Thoracic aorta (tissue), 2 donors: ENCODE measurements around the gene ADAMTS4. TPM values are rescaled to one million over a fixed set of nuclear protein-coding genes. Genes with fewer than 3 reads are reported as not detected.

Experiments used
- ATAC-seq: fragments of 150-250 bp; one replicate; pipeline ENCODE4 v1.8.0; 2017; ENCODE audit warnings: low read depth; ENCODE audit not compliant: insufficient number of reproducible peaks, low FRiP score
- DNase-seq: peaks from one replicate; pipeline ENCODE4 v3.0.0-alpha.2; 2020; ENCODE audit warnings: low spot score
- H3K27ac ChIP-seq, 2 donors: fragments of 200-600 bp; sonication (generic); 1 replicate in 1 of 2; 2 replicates in 1 of 2; pipeline ENCODE4 v1.5.1; 2016; ENCODE audit warnings: mild to moderate bottlenecking in 2 of 2, moderate library complexity in 2 of 2
- H3K27me3 ChIP-seq: fragments of 200-600 bp; sonication (generic); replicated peaks from 2 replicates; pipeline ENCODE4 v1.6.0; 2016; ENCODE audit warnings: mild to moderate bottlenecking; ENCODE audit not compliant: insufficient read depth
- H3K36me3 ChIP-seq: fragments of 200-600 bp; sonication (generic); one replicate; pipeline ENCODE4 v1.5.1; 2016
- H3K4me1 ChIP-seq, 2 donors: fragments of 200-600 bp; sonication (generic); 1 replicate in 1 of 2; 2 replicates in 1 of 2; pipeline versions ENCODE4 v1.5.1 to v1.6.0; 2016; ENCODE audit warnings: low read depth in 2 of 2, mild to moderate bottlenecking in 1 of 2; ENCODE audit not compliant: control insufficient read depth in 1 of 2
- H3K4me3 ChIP-seq: fragments of 200-600 bp; sonication (generic); 2 replicates; pipeline ENCODE4 v1.5.1; 2016; ENCODE audit warnings: mild to moderate bottlenecking
- H3K9me3 ChIP-seq: fragments of 200-600 bp; sonication (generic); 2 replicates; pipeline ENCODE4 v1.5.1; 2016
- CTCF ChIP-seq: fragments of 200-600 bp; sonication (generic); IDR thresholded peaks from one replicate; pipeline ENCODE4 v1.5.1; 2019; ENCODE audit warnings: antibody characterized with exemption
- total RNA-seq, 2 donors: library from RNA; depleted of rRNA; stranded (reverse); fragments of >200 nt; gene quantifications; one replicate each; pipeline versions ENCODE4 v1.1.0 to v1.2.3, GENCODE V29; 2016

The ADAMTS4 gene
- total RNA-seq, 2 donors from 2014 or later, result 15.0 to 171 TPM

- no peaks in the 10 kb centered on the region for H3K27me3 ChIP-seq
- no peaks in the 10 kb centered on the region for H3K9me3 ChIP-seq
- no peaks in the 10 kb centered on the region for H3K36me3 ChIP-seq
- DNase-seq (no peak), ATAC-seq (no peak)
- no peaks in the 10 kb centered on the region for H3K4me1 ChIP-seq
- H3K4me3 ChIP-seq, result no peak overlapping the region
- H3K27ac ChIP-seq, result no peak overlapping the region
- no peak for TF ChIP-seq CTCF
These were observed 37.3 kb upstream of the ADAMTS4 start for GRCh38 chr1:161235957-161236775.

- TF ChIP-seq CTCF, result no peak
- Histone ChIP-seq H3K9me3 (no peaks in the 10 kb centered on the region), H3K4me3 (no peak overlapping the region), H3K27ac (no peak overlapping the region), H3K27me3 (no peaks in the 10 kb centered on the region), H3K4me1 (no peaks in the 10 kb centered on the region), H3K36me3 (peaks cover 20% of the 10 kb centered on the region)
- ATAC-seq (no peak), DNase-seq (no peak)
These were observed 34.2 kb upstream of the ADAMTS4 start for GRCh38 chr1:161233102-161233501.

- TF ChIP-seq CTCF, result no peak
- ATAC-seq (no peak), DNase-seq (no peak)
- Histone ChIP-seq H3K4me1 (peaks cover 10 to 21% of the 10 kb centered on the region in 2 donors), H3K27me3 (no peaks in the 10 kb centered on the region), H3K9me3 (no peaks in the 10 kb centered on the region), H3K36me3 (peaks cover 20% of the 10 kb centered on the region), H3K4me3 (no peak overlapping the region), H3K27ac (no peak overlapping the region)
These were observed 31.9 kb upstream of the ADAMTS4 start for GRCh38 chr1:161230762-161231161.

- no peak for DNase-seq
These were observed 31.0 kb upstream of the ADAMTS4 start for GRCh38 chr1:161229896-161230295.

GRCh38 chr1:161228032-161228431, 29.2 kb upstream of the ADAMTS4 start:
- peaks cover 10 to 26% of the 10 kb centered on the region in 2 donors for H3K4me1 ChIP-seq
- no peaks in the 10 kb centered on the region for H3K27me3 ChIP-seq
- H3K36me3 ChIP-seq, result peaks cover 20% of the 10 kb centered on the region
- H3K9me3 ChIP-seq, result no peaks in the 10 kb centered on the region
- H3K4me3 ChIP-seq, result peak overlapping the region; percentile 31
- no peak for DNase-seq
- H3K27ac ChIP-seq, result no peak overlapping the region
- ATAC-seq, result no peak
- TF ChIP-seq CTCF, result no peak

More at GRCh38 chr1:161229896-161230295, 31.0 kb upstream of the ADAMTS4 start:
- Histone ChIP-seq H3K9me3 (no peaks in the 10 kb centered on the region), H3K27ac (no peak overlapping the region), H3K27me3 (no peaks in the 10 kb centered on the region), H3K4me1 (peaks cover 10 to 26% of the 10 kb centered on the region in 2 donors), H3K4me3 (no peak overlapping the region), H3K36me3 (peaks cover 20% of the 10 kb centered on the region)
- no peak for TF ChIP-seq CTCF
- no peak for ATAC-seq
